Right lobe of liver (tissue), 4 donors: Measurements from ENCODE around the gene ENTPD7.

Experiments
- POLR2A ChIP-seq: fragments of 450-650 bp; IDR thresholded peaks from one replicate; pipeline ENCODE4 v1.6.1; 2017; ENCODE audit warnings: antibody characterized with exemption, mild to moderate bottlenecking
- TF ChIP-seq, protein P1 (sequence below), 4 donors: fragments of 200-600 bp in 3 of 4; fragments of 450-650 bp in 1 of 4; IDR thresholded peaks; one replicate each; pipeline versions ENCODE4 v1.5.1 to v1.8.0; 2016 to 2022; ENCODE audit warnings: antibody characterized with exemption in 4 of 4, mild to moderate bottlenecking in 2 of 4
- donor health status: DM: no; HTN: no; CAD: no.
- donor health status: DM: no; HTN: no; CAD: no.
- donor health status: DM: no; HTN: yes; CAD: no.

DNA sequence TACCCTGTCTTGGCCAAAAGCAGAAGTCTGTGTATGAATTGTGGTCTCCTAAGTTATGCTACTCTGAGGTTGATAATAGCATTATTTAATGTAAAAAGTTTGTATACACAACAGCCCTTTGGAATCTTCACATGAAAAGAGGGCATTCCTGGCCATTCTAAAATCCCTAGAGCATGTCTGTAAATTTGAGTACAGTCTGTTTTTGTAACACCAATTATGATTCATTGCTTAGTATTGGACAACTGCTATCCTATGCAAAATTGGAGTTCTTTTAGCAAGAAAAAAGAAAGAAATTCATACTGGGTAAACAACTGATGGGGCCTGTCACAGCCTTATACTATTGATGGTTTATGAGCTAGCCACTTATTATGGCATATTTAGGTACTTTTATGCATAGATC, 82.9 kb downstream of the ENTPD7 start:
- TF ChIP-seq, protein P1, sequence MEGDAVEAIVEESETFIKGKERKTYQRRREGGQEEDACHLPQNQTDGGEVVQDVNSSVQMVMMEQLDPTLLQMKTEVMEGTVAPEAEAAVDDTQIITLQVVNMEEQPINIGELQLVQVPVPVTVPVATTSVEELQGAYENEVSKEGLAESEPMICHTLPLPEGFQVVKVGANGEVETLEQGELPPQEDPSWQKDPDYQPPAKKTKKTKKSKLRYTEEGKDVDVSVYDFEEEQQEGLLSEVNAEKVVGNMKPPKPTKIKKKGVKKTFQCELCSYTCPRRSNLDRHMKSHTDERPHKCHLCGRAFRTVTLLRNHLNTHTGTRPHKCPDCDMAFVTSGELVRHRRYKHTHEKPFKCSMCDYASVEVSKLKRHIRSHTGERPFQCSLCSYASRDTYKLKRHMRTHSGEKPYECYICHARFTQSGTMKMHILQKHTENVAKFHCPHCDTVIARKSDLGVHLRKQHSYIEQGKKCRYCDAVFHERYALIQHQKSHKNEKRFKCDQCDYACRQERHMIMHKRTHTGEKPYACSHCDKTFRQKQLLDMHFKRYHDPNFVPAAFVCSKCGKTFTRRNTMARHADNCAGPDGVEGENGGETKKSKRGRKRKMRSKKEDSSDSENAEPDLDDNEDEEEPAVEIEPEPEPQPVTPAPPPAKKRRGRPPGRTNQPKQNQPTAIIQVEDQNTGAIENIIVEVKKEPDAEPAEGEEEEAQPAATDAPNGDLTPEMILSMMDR (IDR thresholded peaks at IDR 0.05), result no peak
- no peak for TF ChIP-seq POLR2A
